Retinal pigment epithelial cell (primary cell): Measurements from ENCODE around the gene C1orf210.

Experiments used
- DNase-seq: peaks from one replicate; pipeline ENCODE4 v3.0.0-alpha.2; 2010; ENCODE audit warnings: low read depth
- H3K4me3 ChIP-seq: 2 replicates; pipeline ENCODE4 v1.5.1; 2011; ENCODE audit warnings: mild to moderate bottlenecking, low read length, control low read depth, moderate library complexity
- TF ChIP-seq, protein P1 (sequence below): conservative IDR thresholded peaks from 2 replicates; pipeline ENCODE4 v1.5.1; 2011; ENCODE audit warnings: low read depth, low read length, control low read depth, inconsistent platforms

Gene C1orf210

DNA sequence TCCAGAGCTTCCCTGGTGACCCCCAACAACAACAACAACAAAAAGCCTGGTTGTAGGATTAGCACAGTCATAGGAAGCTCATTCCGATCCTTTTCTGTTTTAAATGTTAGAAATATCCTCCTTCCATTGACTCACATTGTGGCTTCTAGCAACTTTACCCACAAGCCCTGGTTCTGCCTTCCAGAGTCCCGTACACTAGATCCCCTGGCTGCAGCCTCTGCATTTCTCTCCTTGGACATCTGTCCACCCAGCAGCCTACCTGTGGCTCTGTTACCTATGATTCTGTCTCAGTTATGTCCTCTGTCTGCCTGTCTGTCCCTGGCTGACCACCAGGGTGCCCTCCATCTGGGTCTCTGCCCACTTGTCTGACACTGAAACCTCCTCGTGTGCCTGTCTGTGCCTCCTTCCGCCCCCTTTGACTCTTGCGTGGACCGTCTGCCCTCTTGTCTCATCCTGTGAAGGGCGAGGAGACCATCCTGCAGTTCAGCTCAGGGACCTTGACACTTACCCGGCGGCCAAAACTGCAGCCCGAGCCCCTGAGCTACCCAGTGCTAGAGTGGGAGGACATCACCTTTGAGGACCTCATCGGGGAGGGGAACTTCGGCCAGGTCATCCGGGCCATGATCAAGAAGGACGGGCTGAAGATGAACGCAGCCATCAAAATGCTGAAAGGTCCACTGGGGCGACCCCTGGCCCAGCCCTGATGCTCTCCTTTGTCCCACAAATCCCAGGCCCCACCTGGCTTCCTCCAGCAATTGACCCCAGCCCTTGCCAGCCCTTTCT lies 31.5 kb upstream of the C1orf210 start:
- no peak for DNase-seq
- TF ChIP-seq, protein P1, sequence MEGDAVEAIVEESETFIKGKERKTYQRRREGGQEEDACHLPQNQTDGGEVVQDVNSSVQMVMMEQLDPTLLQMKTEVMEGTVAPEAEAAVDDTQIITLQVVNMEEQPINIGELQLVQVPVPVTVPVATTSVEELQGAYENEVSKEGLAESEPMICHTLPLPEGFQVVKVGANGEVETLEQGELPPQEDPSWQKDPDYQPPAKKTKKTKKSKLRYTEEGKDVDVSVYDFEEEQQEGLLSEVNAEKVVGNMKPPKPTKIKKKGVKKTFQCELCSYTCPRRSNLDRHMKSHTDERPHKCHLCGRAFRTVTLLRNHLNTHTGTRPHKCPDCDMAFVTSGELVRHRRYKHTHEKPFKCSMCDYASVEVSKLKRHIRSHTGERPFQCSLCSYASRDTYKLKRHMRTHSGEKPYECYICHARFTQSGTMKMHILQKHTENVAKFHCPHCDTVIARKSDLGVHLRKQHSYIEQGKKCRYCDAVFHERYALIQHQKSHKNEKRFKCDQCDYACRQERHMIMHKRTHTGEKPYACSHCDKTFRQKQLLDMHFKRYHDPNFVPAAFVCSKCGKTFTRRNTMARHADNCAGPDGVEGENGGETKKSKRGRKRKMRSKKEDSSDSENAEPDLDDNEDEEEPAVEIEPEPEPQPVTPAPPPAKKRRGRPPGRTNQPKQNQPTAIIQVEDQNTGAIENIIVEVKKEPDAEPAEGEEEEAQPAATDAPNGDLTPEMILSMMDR = peak; percentile 35

DNA sequence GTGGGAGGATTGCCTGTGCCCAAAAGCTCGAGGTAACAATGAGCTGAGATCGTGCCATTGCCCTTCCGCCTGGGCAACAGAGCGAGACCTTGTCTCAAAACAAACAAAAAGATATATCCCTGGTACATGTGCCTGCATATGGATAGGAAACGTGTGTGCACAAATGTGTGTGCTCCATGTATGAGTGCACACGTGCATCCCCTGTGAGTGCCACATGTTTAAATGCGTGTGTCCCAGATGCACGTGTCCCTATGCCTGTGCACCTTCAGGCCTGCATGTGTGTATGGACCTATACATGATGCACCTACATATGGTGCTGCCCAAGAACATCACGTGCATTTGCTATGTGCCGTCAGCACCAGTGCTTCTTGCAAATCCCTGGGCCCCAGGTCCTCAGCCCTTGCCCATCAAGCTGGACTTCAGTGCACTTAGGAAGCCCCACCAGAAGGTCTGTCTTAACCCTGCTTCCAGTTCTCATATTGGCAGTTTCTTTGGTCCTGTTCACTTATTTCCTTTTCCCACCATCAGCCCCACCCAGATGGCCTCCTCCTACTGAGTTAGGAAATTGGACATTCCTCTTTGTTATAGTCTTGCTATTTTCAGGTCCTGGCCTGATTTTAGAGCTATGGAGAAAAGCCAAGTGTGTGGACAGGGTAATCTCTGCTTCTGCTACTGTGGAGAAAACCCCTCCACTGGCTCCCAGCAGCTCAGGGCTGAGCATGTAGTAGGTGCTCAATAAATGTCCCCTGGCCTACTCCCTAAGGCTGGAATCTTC lies 30.8 kb upstream of the C1orf210 start:
- DNase-seq = no peak
- H3K4me3 ChIP-seq = no peak overlapping the region
- TF ChIP-seq, protein P1 = no peak

More for the DNA sequence above, 31.5 kb upstream of the C1orf210 start:
- H3K4me3 ChIP-seq = no peak overlapping the region

DNA sequence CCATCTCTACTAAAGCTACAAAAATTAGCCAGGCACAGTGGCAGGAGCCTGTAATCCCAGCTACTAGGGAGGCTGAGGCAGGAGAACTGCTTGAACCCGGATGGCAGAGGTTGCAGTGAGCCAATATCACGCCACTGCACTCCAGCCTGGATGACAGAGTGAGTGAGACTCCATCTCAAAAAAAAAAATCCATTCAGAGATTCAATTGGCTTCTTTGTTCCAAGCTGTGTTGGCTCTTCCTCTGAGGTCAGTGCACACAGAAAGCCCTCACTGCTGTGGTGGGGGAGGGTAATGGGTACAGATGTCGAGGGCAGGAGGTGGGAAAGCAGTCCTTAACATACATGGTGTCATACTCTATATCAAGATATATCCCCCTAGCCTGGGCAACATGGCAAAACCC lies 30.1 kb upstream of the C1orf210 start:
- no peak overlapping the region for H3K4me3 ChIP-seq
- TF ChIP-seq, protein P1 = no peak
- DNase-seq = no peak

- TF ChIP-seq, protein P1 = no peak
Observed at GRCh38 chr1:43314233-43314632, 28.9 kb upstream of the C1orf210 start.

DNA sequence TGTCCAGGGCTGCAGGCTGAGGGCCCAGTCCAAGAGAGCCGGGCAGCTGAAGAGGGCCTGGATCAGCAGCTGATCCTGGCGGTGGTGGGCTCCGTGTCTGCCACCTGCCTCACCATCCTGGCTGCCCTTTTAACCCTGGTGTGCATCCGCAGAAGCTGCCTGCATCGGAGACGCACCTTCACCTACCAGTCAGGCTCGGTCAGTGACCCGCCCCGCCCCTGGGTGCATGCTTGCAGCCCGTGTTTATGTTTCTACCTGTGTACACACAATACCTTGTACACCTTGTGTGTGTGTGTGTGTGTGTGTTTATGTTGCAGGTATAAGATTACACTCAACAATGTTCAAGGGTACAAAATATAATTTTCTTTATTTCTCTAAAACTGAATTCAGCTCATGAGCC lies 28.4 kb upstream of the C1orf210 start:
- DNase-seq = no peak
- TF ChIP-seq, protein P1 = no peak
- H3K4me3 ChIP-seq = no peak overlapping the region

More at GRCh38 chr1:43314233-43314632, 28.9 kb upstream of the C1orf210 start:
- H3K4me3 ChIP-seq = no peak overlapping the region
- DNase-seq = no peak

GRCh38 chr1:43312663-43313515 lies 27.5 kb upstream of the C1orf210 start:
- DNase-seq = no peak
- TF ChIP-seq, protein P1 = no peak
- no peak overlapping the region for H3K4me3 ChIP-seq
